ENCODE measurements around the gene BTNL3. TPM values are rescaled to one million over a fixed set of nuclear protein-coding genes. Genes with fewer than 3 reads are reported as not detected.

Gene BTNL3
- total RNA-seq, 1 donor from 2014 or later: not detected

- no peaks in the 10 kb centered on the region for H4K20me1 ChIP-seq (ENCODE audit: insufficient read depth, low read length)
- no peaks in the 10 kb centered on the region for H3K36me3 ChIP-seq (ENCODE audit: insufficient read depth, low read length)
- H3K9ac ChIP-seq (ENCODE audit: low read length): no peak overlapping the region
- H3K4me3 ChIP-seq (ENCODE audit: insufficient read depth, low read depth, low read length): no peak overlapping the region
- peaks cover 51% of the 10 kb centered on the region for H3K27me3 Mint-ChIP-seq (ENCODE audit: low read depth, unreplicated experiment)
- peaks cover under 1% of the 10 kb centered on the region for H3K27me3 ChIP-seq (ENCODE audit: insufficient read depth, low read length)
- DNase-seq (ENCODE audit: low read depth) (no peak), FAIRE-seq (no peak)
- H3K27ac ChIP-seq (ENCODE audit: low read depth, low read length): no peak overlapping the region
- no peak overlapping the region for H3K4me3 Mint-ChIP-seq (ENCODE audit: unreplicated experiment)
- no peaks in the 10 kb centered on the region for H3K9me3 ChIP-seq (ENCODE audit: insufficient read depth, low read depth, low read length)
- H3K27ac Mint-ChIP-seq (ENCODE audit: unreplicated experiment): no peak overlapping the region
- no peak overlapping the region for H3K4me2 ChIP-seq (ENCODE audit: low read length)
- H3K36me3 Mint-ChIP-seq (ENCODE audit: low read depth, unreplicated experiment): no peaks in the 10 kb centered on the region
- peaks cover 9% of the 10 kb centered on the region for H3K9me3 Mint-ChIP-seq (ENCODE audit: unreplicated experiment)
- no peak for TF ChIP-seq EZH2 (IDR thresholded peaks at IDR 0.05; ENCODE audit: insufficient read depth, low read length)
- TF ChIP-seq, protein P1, sequence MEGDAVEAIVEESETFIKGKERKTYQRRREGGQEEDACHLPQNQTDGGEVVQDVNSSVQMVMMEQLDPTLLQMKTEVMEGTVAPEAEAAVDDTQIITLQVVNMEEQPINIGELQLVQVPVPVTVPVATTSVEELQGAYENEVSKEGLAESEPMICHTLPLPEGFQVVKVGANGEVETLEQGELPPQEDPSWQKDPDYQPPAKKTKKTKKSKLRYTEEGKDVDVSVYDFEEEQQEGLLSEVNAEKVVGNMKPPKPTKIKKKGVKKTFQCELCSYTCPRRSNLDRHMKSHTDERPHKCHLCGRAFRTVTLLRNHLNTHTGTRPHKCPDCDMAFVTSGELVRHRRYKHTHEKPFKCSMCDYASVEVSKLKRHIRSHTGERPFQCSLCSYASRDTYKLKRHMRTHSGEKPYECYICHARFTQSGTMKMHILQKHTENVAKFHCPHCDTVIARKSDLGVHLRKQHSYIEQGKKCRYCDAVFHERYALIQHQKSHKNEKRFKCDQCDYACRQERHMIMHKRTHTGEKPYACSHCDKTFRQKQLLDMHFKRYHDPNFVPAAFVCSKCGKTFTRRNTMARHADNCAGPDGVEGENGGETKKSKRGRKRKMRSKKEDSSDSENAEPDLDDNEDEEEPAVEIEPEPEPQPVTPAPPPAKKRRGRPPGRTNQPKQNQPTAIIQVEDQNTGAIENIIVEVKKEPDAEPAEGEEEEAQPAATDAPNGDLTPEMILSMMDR (IDR thresholded peaks at IDR 0.05; ENCODE audit: insufficient read depth, low read depth, low read length): no peak
- no peaks in the 10 kb centered on the region for H3K79me2 ChIP-seq (ENCODE audit: insufficient read depth, low read length)
- no peak overlapping the region for H2AFZ ChIP-seq (ENCODE audit: low read depth, low read length)
- H3K4me1 ChIP-seq (ENCODE audit: insufficient read depth, low read length): no peaks in the 10 kb centered on the region
- H3K4me1 Mint-ChIP-seq (ENCODE audit: low read depth, unreplicated experiment): no peaks in the 10 kb centered on the region
Observed at GRCh38 chr5:181035991-181036815, 47.6 kb downstream of the BTNL3 start.

DNA sequence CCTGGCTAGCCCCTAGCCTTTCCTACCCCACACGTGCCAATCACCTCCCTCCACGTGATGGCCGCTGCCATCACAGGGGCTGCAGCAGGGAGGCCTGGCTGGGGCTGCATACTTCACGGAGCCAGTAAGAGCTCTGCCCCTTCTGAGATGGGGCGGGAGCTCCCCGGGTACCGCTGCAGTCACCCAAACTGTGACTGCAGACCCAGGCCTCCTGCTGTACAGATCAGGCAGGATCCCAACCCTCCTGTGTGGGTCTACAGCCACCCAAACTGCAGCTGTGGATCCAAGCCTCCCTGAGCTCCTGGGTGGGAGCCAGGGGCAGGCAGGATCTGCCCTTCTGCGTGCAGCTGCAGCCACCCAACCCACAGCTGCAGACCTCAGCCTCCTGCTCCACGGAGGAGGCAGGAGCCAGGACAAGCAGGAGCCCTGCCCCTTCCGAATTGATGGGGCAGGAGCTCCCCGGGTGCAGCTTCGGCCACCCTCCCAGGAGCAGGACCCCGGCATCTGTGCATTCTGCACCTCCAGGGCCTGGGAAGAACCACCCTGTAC lies 48.2 kb downstream of the BTNL3 start:
- no peak for FAIRE-seq
- Histone ChIP-seq H3K36me3 (ENCODE audit: insufficient read depth, low read length) (no peaks in the 10 kb centered on the region), H3K27me3 (ENCODE audit: insufficient read depth, low read length) (peaks cover 3% of the 10 kb centered on the region), H4K20me1 (ENCODE audit: insufficient read depth, low read length) (no peaks in the 10 kb centered on the region), H3K9ac (ENCODE audit: low read length) (no peak overlapping the region), H3K27ac (ENCODE audit: low read depth, low read length) (no peak overlapping the region), H3K4me1 (ENCODE audit: insufficient read depth, low read length) (no peaks in the 10 kb centered on the region), H3K4me3 (ENCODE audit: insufficient read depth, low read depth, low read length) (no peak overlapping the region), H2AFZ (ENCODE audit: low read depth, low read length) (no peak overlapping the region), H3K79me2 (ENCODE audit: insufficient read depth, low read length) (no peaks in the 10 kb centered on the region), H3K4me2 (ENCODE audit: low read length) (no peak overlapping the region), H3K9me3 (ENCODE audit: insufficient read depth, low read depth, low read length) (no peaks in the 10 kb centered on the region)
- no peak overlapping the region for H3K4me3 Mint-ChIP-seq (ENCODE audit: unreplicated experiment)
- H3K27me3 Mint-ChIP-seq (ENCODE audit: low read depth, unreplicated experiment): peaks cover 51% of the 10 kb centered on the region
- H3K27ac Mint-ChIP-seq (ENCODE audit: unreplicated experiment): no peak overlapping the region
- peaks cover 5% of the 10 kb centered on the region for H3K9me3 Mint-ChIP-seq (ENCODE audit: unreplicated experiment)
- DNase-seq (ENCODE audit: low read depth): no peak
- H3K4me1 Mint-ChIP-seq (ENCODE audit: low read depth, unreplicated experiment): no peaks in the 10 kb centered on the region
- no peaks in the 10 kb centered on the region for H3K36me3 Mint-ChIP-seq (ENCODE audit: low read depth, unreplicated experiment)
- TF ChIP-seq, protein P1 (IDR thresholded peaks at IDR 0.05; ENCODE audit: insufficient read depth, low read depth, low read length): no peak
- no peak for TF ChIP-seq EZH2 (IDR thresholded peaks at IDR 0.05; ENCODE audit: insufficient read depth, low read length)
